HTERT RPE-1 (cell line): ENCODE measurements around the gene ZDHHC7.

Experiments used
- in situ Hi-C: fragments of 300-500 bp; cut with MboI; formaldehyde crosslinking; loops from 4 replicates; pipeline ENCODE4 v1.14.3; 2020; ENCODE audit warnings: low sequenced_read_pairs

Gene ZDHHC7

DNA sequence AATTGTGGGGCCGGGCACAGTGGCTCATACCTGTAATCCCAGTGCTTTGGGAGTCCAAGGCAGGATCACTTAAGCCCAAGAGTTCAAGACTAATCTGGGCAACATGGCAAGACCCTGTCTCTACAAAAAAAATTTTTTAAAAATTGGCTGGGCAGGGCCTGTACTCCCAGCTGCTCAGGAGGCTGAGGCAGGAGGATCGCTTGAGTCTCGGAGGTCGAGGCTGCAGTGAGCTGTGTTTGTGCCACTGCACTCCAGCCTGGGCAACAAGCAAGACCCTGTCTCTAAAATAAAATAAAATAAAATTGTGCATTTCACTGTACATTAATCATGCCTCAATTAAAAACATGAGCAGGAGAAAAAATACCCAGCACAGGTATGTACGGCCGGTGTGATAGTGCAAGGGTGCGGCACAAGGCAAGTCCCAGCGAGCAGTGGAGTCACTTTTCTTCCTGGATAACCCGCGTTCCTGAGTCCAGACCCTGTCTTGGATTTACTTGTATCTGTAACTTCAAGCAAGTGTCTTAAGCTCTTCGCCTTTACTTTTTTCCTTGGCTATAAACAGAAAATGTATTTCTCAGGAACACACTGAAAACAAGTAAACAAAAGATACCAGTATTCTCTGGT is 11.4 kb downstream of the ZDHHC7 start:
- in situ Hi-C loops: no loop called here

DNA sequence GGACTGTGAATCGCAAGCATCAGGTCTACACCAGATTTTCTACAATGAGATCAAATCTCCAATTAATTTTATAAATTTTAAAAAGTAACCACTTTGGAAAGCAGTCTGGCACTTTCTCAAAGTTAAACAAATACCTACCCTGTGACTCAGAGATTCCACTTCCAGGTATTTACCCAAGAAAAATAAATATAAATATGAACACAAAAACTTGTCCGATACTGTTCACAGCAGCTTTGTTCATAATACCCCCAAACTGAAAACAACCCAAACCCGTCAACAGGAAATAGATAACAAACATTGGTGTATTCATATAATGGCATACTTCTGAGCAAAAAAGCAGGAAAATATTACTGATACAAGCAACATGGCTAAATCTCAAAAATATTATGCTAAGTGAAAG is 12.1 kb downstream of the ZDHHC7 start:
- in situ Hi-C loops: no loop called here

DNA sequence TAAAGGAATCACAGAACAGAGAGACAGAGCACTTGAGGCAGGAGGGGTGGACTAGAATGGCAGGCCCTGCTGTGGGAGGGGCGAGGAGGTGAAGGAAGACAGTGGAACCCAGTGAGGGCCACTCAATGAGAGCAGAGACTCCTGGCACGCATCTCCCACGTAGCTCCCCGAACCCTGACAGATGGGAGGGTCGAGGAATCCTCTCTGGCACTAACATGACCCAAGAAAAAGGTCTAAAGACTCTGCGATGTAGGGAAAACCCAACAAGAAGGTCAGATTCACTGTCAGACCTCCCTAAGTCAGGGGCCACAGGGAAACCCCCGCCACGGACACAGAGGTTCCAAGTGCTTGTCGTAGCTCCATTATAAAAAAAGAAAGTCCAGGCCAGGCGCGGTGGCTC is 15.0 kb downstream of the ZDHHC7 start:
- in situ Hi-C loops: no loop called here

DNA sequence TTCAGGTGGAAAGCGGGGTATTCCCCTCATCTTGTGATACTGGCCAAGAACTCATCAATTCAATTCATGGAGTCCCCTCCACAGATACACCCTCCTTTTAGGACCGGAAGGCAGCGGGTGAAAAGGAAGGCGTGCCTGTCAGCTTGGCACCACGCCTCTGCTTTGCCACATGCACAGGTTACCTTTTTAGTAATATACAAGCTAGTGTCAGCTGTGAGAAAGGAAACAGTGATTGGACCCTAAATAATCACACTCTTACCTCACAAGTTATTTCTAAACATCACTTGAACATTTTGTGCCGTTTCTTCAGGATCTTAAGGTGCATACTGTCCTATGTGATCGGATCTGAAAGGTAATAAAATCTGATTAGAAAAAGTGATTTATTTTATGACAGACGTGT is 15.7 kb downstream of the ZDHHC7 start:
- in situ Hi-C loops: no loop called here

DNA sequence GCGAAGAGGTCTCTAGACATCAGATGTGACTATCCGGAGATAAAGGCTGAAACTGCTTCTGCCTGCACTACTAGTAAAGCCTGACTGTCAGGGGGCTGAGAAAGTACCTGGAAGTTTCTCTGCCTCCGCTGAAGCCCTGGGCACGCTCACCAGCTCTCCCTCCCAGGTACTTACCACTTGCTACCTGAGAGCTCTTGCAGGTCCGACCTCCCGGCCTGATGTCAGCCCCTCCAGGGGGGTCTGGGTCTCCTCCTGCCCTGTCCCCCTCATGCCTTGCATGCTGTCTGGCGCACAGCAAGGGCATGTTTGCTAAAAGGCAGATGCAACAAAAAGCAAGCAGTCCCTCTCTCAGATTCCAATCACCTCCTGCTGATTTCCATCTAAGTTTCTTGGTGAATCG is 17.4 kb downstream of the ZDHHC7 start:
- in situ Hi-C loops: no loop called here

DNA sequence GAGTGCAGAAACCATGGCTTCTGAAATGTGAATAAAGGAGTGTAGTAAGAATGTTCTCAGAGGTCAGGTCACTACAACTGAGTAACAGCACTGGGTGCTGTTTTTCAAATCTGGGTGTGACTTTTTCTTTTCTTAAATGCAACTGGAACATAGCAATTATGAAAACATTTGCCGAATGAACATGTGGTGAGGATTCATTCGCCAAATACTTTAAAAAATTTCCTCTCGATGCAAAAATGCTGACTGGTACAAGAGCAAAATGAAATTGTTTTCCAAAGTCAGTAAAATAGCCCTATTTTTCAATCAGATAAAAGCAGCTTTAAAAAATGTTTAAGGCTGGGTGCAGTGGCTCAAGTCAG is 18.6 kb downstream of the ZDHHC7 start:
- in situ Hi-C loops: no loop called here

DNA sequence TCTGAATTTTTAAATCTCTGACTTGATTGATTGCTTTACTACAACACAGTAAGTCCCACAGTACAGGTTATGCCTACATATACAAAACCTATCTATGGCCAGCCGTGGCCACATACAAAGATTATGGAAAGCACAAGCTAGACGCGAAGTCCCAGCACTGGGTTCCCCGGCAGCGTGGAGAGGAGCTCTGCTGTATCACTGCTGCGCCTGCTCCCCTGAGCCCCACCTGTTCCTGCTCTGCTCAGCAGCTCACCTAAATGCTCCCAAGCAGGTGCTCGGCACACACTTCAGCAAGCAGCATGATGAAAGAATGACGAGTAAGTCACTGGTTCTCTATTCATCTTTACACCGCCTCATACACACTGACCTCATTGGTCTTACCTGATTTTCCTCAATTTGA is 20.6 kb downstream of the ZDHHC7 start:
- in situ Hi-C loops: no loop called here

DNA sequence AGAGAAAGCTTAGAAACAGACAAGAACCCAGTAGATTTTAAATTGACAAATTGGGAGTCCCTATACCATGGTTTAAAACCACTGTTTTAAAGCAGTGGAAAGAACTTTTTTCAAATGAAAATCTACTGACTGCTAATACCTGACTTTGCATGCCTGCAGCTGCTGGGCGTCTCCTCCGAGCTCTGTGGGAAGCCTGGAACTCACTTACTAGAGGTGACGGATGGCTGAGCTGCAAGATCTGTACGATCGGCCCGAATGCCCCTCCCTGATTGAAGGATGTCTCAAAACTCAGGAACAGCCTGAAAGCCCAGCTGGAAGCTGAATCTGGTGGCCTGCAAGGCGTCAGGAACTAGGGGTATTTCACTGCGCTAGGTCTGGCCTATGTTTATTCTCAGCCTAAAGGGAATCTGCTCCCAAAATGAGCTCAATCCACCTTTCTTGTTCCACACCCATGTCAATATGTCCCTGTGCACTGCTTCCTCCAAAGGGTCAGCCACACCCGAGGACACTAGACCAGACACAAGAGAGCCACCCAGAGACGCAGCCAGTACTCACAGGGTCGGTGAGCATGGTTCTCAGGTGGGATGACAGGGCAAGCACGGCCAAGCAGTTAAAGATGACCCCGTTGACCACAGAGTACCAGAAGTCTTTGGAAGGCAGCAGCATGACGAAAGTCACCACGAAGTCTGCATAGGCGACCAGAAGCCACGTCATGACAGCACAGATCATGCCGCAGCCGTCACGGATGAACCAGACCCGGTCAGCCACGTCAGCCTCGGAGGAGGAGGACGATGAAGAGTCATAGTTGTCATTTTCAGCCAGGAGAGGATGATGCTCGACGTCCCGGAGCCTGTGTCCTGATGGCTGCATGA is 21.4 kb downstream of the ZDHHC7 start:
- in situ Hi-C loops: no loop called here

DNA sequence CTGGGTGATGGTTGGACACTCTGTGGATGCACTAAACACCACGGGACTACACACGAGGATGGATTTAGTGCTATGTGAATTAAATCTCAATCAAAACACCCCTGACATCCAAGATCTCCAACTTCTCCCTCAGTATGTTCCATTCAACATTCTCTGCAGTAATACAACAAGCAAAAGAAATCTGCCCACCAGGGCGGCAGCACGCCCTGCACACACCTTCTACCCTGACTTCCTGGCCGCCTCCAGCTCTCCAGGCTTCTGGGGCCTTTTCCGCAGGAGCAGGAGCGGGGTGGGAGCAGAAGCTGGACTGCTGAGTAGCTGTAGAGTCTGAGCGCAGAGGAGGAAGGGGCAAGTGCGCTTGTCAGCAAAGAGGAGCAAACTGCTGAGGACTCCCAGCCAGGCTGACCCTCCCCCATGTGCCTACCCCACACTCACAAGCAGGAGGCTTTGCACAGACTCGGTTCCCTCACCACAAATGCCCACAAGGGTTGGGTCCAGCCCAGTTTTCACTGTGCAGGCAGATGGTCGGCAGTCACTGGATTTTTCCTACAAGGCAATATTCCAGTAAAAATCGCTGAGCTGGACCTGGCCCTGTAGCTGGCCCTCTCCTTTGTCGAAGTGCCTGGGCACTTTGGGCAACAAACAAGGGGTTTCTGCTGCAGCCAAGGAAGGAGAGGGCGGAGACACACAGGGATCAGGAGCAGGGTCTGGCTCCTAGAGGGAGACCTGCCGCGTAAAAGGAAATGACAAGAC is 22.8 kb downstream of the ZDHHC7 start:
- in situ Hi-C loops: no loop called here

DNA sequence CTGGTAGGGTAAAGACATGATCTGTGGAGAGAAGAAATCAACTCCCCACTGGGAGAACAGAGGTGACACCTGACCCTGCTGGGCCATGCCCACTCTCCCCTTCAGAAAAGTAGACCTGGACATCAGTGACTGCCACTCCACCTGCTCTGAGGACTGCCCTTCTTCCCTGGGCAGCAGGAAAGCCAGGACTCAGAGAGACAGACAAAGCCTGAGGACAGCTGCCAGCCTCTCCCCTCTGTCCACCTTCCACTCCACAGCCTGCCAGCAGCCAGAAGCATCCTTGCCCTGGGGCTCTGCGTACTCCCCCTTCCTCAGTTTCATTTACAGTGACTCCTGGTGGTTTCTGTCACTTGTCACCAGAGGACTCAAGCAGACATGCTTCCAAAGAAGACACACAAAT is 24.5 kb downstream of the ZDHHC7 start:
- in situ Hi-C loops: no loop called here

DNA sequence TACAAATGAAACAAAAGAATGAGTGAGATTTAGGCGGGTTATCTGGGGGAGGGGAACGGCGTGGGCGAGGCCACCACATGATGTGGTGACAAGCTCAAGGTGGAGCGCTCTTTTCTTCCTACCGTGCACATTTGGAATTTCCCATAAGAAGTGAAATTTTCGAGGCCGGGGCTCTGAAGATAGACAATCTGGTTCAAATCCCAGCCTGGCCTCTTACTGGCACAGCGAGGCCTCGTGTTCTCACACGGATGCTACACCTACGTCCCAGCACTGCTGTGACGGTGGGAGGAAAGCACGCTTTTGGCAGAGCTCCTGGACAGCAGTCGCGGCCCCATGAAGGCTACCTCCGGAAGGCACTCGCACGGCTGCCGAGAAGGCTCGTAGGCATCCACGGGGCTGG is 25.2 kb downstream of the ZDHHC7 start:
- in situ Hi-C loops: no loop called here

DNA sequence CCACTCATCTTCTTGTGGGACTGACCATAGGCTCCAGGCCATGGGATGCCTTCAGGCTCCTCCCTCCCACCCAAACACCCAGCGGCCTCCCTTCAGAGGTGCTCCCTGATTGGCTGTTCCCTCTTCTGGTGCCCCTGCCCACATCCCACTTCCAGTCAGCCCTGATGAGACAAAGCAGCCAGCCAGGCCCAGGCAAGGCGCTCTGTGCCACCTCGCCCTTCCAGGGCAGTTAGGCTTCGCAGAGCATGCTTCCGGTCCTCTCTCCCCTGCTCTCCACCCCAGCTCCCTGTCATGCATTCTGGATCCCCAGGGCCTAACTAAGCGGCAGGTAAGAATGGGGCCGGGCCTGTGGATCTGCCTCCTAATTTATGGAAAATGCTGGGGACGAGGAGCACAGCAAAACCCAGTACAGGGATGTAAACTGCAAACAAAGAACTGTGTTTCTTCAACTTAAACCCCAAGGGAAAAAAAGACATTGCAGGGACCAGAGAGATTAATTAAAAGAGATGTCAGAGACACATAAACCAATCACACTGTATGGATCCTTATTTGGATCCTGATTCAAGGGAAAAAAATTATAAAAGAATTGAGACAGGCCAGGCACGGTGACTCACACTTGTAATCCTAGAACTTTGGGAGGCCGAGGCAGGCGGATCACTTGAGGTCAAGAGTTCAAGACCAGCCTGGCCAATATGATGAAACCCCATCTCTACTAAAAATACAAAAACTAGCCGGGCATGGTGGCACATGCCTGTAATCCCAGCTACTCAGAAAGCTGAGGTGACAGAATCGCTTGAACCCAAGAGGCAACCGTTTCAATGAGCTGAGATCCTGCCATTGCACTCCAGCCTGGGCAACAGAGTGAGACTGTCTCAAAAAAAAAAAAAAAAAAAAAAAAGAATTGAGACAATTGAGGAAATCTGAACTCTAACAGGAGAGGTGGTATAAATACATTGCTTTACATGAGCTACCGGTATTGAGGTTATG is 26.0 kb downstream of the ZDHHC7 start:
- in situ Hi-C loops: no loop called here

DNA sequence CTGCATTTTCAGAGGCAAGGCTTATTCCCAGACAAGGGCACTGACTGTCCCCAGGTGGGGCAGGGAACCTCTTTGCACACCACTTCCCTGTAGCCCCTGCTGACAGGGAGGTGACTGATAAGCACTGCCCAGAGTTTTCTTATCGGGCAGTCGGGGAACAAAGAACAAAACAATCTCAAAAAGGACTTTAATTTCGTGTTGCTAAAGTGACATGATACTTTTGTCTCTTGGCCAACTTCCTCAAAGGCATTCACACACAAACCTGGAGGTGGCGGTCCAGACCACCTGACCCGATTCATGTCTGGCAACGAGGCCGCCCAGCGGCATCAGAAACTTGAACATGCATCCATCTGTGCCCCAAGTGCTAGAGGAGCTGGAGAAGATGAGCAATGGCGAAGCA is 28.9 kb downstream of the ZDHHC7 start:
- in situ Hi-C loops: no loop called here

DNA sequence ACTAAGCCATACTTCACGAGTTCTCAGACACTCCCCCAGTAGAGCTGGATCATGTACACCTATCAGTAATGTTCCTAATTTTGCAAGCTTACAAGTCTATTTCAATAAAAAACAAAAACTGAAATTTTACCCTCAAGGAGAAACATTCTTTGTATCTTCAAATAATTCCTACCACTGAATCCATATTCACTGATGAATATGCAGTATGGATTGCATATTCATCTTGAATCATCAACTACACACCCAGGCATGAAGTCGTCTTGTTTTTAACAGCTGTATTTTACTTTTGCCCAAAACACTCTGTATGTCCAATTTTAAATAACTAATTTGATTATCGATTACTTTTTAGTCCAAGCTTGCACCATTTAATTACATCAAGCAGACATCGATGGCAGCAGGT is 31.8 kb downstream of the ZDHHC7 start:
- in situ Hi-C loops: no loop called here

DNA sequence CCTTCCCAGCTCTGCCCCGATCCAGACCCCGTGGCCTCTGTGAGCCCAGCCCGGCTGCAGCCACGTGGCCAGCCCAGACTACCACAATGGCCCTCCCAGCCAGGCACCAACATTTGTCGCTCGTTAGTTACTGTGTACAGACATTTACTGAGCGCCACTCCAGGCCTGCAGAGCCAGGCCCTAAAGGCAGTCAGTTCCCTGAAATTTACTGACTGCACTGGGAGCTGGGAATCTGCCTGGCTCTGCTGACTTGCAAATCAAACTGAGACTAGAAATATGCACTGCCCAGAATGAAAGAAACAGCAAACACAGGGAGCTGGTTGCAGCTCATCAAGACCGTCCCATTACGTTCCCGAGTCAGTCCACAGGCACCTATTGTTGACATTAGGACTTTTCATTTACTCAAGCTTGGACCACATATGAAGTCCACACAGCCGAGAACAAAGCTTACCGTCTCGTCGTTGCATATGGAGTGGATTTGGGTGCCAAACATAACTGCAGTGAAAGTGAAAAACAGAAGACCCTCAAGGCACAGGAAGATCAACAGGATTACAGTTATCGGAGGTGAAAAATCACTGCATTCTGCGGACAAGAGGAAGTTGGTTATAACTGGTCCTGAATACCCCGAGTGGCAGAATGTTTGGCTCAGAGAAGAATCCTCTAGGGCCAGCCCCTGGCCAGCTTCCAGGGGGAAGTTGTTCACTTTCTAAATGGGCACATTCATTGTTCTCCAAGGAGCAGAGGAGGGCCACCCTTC is 34.5 kb downstream of the ZDHHC7 start:
- in situ Hi-C loops: no loop called here

DNA sequence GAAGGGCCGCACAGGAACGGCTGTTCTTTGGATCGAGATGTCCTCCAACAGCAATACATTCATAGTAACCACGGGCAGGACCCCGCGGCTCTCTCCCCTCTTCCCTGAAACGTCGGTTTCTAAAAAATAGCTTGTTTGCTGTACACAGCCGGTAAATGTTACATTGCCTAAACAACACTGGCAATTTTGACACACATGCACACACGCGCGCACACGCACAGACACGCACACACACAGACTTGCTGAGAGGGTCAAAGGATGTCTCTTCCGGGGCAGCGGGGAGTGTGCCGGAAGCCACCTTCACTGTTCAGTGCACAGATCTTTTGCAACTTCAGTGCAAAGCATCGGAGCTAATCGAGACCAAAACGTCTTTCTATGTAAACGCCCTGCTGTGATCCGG is 35.8 kb downstream of the ZDHHC7 start:
- in situ Hi-C loops: no loop called here

DNA sequence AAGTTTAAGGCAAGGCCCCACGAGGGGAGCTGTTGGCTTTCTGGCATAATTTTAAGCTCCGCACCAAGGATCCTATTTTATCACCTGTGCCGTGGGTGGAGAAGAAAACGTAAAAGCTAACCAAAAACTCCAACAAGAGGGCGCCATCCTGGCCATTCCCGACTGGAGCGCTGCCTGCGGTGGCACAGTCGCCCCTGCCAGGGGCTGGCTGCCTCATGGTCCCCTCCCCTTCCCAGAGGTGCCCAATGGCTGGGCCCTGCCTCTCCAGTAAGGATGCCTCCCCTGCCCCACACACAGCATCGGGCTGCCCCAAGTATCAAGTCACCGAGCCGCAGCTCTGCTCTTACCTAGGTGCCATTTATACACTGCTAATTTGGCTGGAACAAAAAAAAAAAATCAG is 36.3 kb downstream of the ZDHHC7 start:
- in situ Hi-C loops: no loop called here

DNA sequence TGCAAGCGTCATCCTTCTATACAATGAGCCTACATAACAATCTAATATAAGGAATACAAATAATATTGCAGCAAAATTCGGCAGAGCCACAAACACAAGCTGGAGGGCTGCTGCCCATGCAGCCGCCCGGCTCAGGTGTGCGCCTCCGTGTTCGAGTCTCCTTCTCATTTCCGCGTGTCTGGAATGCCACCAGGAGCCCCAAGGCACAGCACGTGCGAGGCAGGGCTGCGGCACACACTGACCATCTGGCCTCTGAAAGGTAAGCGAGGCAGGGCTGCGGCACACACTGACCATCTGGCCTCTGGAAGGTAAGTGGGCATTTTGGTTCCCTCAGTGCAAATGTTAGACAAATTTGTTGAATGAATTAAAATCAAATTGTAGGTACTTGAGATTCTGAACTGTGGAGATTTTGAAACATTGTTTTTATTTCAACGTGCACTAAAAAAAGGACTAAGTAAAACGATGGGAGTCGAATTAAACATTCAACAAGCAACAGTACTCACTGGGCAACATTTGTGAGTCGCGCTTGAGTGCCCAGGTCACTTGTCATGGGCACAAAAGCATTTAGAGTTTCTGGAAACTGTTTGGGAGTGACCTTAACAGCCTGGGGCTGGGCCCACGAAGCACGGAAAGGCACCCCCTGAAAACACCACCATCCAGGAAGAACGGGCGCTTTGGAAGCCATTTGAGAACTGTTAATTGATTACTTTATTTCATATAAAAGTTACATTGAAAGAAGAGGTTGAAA is 37.4 kb downstream of the ZDHHC7 start:
- in situ Hi-C loops: no loop called here

DNA sequence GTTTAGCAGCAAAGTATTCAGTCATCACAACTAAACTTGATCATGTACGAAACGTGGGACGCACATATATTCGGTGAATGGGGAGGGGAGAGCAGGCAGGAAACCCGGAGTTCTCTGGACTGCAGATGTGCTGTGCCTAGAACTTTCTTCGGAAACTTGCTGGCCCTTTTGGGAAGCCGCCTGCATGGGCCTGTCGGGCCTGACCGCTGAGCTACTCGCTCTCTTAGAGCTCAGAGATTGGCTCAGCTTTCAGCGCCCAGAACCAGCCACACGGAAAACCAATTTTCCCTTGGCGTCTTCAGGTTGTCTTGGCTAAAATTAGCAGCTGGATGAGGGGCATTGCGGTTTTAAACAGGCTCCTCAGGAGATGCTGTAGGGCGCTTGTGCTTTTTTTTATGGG is 38.1 kb downstream of the ZDHHC7 start:
- in situ Hi-C loops: no loop called here
